EH (cell line): ENCODE data around the gene CAPZA2.
"Not testable (repeated sequence)": the region's sequence is repeated elsewhere in the genome, so short reads cannot be mapped to it uniquely, and the experiment has no call there.

ENCODE experiments used
- DNase-seq: peaks from one replicate; pipeline ENCODE4 v3.0.0-alpha.2; 2015; ENCODE audit warnings: low read depth

Gene CAPZA2

GRCh38 chr7:116955340-116955739, 93.0 kb downstream of the CAPZA2 start:
- no peak for DNase-seq

- DNase-seq: peak; percentile 20
Observed at GRCh38 chr7:116955801-116956476, 93.6 kb downstream of the CAPZA2 start.

GRCh38 chr7:116956477-116956804, 94.1 kb downstream of the CAPZA2 start:
- no peak for DNase-seq

DNA sequence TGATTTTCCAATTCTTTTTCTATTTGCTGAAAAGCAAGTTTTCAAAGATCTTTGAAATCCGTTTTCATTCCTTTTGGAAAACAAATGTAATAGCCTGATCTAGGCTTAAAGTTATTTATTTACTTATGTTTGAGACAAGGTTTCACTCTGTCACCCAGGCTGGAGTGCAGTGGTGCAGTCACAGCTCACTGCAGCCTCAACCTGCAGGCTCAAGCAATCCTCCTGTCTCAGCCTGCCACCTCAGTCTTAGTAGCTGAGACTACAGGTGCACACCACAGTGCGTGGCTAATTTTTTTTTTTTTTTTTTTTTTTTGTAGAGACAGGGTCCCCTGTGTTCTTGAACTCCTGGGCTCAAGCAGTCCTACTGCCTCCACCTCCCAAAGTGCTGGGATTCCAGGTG, 95.5 kb downstream of the CAPZA2 start:
- DNase-seq: no peak

GRCh38 chr7:116961966-116962673, 99.7 kb downstream of the CAPZA2 start:
- not testable (repeated sequence) for DNase-seq

DNA sequence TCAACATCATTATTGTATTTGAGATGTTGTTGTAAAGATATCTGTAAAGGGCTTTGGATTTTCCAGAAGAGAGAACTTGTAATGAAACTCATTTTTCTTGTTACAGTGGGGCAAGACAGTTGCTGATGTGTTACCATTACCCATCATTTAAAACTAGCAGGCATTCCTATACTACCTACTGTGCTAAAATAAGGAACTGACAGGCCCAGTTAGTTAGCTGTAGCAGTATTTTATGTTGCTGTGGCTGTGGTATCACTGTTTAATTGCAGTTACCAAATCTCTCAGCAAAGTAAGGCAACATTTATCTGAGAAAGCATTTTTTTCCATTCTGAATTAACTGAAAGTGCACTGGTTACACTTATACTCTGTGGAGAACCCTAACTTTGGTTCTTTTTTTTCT, 100.8 kb downstream of the CAPZA2 start:
- DNase-seq: no peak

DNA sequence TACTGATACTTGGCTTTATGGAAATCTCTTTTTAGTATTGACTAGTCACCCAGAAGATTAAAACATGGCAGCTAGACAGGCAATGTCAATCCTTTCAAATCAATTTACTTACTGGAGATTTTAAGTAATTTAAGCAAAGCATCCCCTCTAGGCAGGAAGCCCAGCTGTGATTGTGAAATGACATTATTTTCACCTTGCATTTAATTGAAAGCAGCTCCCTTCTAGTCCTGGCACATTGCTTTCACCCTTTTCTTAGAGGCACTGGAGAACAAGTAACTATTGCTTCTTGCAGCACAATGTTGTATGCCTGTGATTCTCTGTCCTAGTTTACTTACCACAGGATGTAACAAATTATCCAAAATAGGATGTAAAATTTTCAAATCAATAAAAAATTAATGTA, 104.2 kb downstream of the CAPZA2 start:
- DNase-seq: no peak

- no peak for DNase-seq
Observed at GRCh38 chr7:116967254-116967922, 105.0 kb downstream of the CAPZA2 start.

DNA sequence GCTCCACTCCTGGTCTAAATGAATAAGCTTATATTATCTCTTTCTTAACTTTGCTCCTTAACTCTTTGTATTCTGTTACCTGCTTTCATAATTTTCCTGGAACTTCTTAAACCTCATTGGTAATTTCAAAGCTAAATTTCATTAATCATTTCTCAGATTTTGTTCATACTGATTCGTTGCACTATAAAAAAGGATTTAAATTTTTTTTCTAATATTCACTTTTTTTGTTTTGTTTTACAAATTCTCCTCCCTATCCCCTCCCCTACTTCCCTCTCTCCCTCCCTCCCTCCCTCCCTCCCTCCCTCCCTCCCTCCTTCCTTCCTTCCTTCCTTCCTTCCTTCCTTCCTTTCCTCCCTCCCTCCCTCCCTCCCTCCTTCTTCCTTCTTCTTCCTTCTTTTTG, 105.6 kb downstream of the CAPZA2 start:
- DNase-seq: no peak

- no peak for DNase-seq
Observed at GRCh38 chr7:116968631-116969030, 106.2 kb downstream of the CAPZA2 start.

DNA sequence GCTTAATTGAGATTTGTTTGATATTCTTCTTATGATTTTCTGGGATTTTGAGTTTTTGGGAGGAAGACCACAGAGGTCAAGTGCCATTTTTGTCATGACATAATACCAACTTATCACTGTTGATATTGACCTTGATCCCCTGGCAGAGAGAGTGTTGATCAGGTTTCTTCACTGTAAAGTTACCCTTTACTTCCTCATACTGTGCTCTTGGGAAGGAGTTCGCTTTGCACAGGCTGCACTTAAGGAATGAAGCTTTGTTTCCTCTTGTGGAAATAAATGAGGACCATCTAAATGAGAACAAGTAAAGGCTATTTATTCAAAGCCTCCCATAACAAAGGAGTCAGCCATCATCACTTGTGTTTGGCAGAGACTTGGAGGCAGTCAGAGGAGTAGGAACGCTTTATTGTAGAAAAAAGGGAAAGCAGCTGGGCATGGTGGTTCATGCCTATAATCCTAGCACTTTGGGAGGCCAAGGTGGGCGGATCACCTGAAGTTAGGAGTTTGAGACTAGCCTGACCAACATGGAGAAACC, 107.0 kb downstream of the CAPZA2 start:
- no peak for DNase-seq

- DNase-seq: no peak
Observed at GRCh38 chr7:116970238-116970910, 108.0 kb downstream of the CAPZA2 start.

DNA sequence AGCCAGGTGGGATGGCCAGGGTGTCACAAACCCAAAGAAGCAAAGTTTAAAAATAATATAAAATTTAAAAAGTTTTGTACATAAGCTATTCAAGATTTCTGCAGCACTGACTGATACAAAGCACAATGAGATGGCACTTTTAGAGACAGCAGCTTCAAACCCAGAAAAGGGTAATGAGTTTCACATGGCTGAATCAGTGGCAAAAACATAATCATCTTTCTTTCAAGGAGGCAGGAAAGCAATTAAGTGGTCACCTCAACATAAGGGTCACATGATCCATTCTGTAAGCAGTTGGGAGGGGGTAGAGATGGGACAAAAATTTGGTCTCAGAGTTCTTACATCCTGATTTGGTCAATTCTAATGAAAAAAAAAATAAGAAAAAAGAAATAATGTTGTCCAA, 108.8 kb downstream of the CAPZA2 start:
- not testable (repeated sequence) for DNase-seq
